Caco-2 (cell line): Measurements from ENCODE around the gene SP2. TPM values are rescaled to one million over a fixed set of nuclear protein-coding genes. Genes with fewer than 3 reads are reported as not detected.

ENCODE experiments used
- BruUV-seq: library from RNA; stranded (reverse); fragments of 400-500 nt; replicated peaks from 2 replicates; lab custom pipeline; 2021; lab: Mats Ljungman, UMichigan
- CTCF ChIA-PET: fragments of 300-600 bp; sonication (Branson Sonifier 250); formaldehyde crosslinking; loops from one replicate; lab custom pipeline; 2022; ENCODE audit warnings: antibody characterized with exemption; lab: Charles Lee
- POLR2A ChIA-PET: fragments of 300-600 bp; sonication (Branson Sonifier 250); formaldehyde crosslinking; loops from one replicate; lab custom pipeline; 2022; ENCODE audit warnings: antibody characterized with exemption; lab: Charles Lee
- DNase-seq, 2 experiments: peaks; one replicate each; pipeline versions ENCODE4 v3.0.0 to v3.0.0-alpha.2; 2020 to 2022
- H3K27me3 ChIP-seq: replicated peaks from 2 replicates; pipeline ENCODE4 v1.6.0; 2011; ENCODE audit warnings: low read length; ENCODE audit not compliant: control insufficient read depth, insufficient read depth
- H3K36me3 ChIP-seq: 2 replicates; pipeline ENCODE4 v1.5.1; 2011; ENCODE audit warnings: low read length; ENCODE audit not compliant: control insufficient read depth, insufficient read depth
- H3K4me1 ChIP-seq: fragments of 250-450 bp; sonication (Bioruptor Pico); 2 replicates; pipeline ENCODE4 v1.5.1; 2020; ENCODE audit warnings: mild to moderate bottlenecking
- H3K4me3 ChIP-seq: 2 replicates; pipeline ENCODE4 v1.5.1; 2011; ENCODE audit warnings: low read depth, mild to moderate bottlenecking, control low read depth, low read length
- H3K9me3 ChIP-seq: fragments of 250-450 bp; sonication (Bioruptor Pico); 2 replicates; pipeline ENCODE4 v1.5.1; 2020; ENCODE audit warnings: mild to moderate bottlenecking, moderate library complexity
- H3K27ac Mint-ChIP-seq: one replicate; pipeline ENCODE4 v1.8.0; 2022; ENCODE audit warnings: mixed read lengths; ENCODE audit not compliant: unreplicated experiment
- H3K27me3 Mint-ChIP-seq: one replicate; pipeline ENCODE4 v1.8.0; 2022; ENCODE audit warnings: mixed read lengths; ENCODE audit not compliant: insufficient read depth, unreplicated experiment
- H3K36me3 Mint-ChIP-seq: one replicate; pipeline ENCODE4 v1.8.0; 2022; ENCODE audit warnings: mild to moderate bottlenecking, mixed read lengths; ENCODE audit not compliant: insufficient read depth, unreplicated experiment
- H3K4me1 Mint-ChIP-seq: one replicate; pipeline ENCODE4 v1.8.0; 2022; ENCODE audit warnings: low read depth, mixed read lengths; ENCODE audit not compliant: unreplicated experiment
- H3K4me3 Mint-ChIP-seq: one replicate; pipeline ENCODE4 v1.8.0; 2022; ENCODE audit warnings: mild to moderate bottlenecking, moderate library complexity, mixed read lengths; ENCODE audit not compliant: unreplicated experiment
- H3K9me3 Mint-ChIP-seq: one replicate; pipeline ENCODE4 v1.8.0; 2022; ENCODE audit warnings: mixed read lengths; ENCODE audit not compliant: unreplicated experiment
- intact Hi-C: fragments of 100-400 bp; cut with micrococcal nuclease; formaldehyde crosslinking; loops from one replicate; pipeline ENCODE4 v1.10.0; 2022; ENCODE audit not compliant: unreplicated experiment
- total RNA-seq: library from RNA; stranded (reverse); gene quantifications from 2 replicates; pipeline ENCODE4 v1.2.3, GENCODE V29; 2022
- TF ChIP-seq, protein P1 (sequence below), 2 experiments: fragments of 200-600 bp in 1 of 2; IDR thresholded peaks; 1 replicate in 1 of 2; 2 replicates in 1 of 2; pipeline versions ENCODE4 v1.5.1 to v1.8.0; 2011 to 2022; ENCODE audit warnings: antibody characterized with exemption in 1 of 2, control low read depth in 1 of 2, inconsistent platforms in 1 of 2, low read depth in 1 of 2, low read length in 1 of 2, mild to moderate bottlenecking in 1 of 2, moderate library complexity in 1 of 2; ENCODE audit not compliant: insufficient read depth in 1 of 2, severe bottlenecking in 1 of 2, unreplicated experiment in 1 of 2

Gene SP2
- total RNA-seq, 1 experiment from 2014 or later: 25.2 TPM

DNA sequence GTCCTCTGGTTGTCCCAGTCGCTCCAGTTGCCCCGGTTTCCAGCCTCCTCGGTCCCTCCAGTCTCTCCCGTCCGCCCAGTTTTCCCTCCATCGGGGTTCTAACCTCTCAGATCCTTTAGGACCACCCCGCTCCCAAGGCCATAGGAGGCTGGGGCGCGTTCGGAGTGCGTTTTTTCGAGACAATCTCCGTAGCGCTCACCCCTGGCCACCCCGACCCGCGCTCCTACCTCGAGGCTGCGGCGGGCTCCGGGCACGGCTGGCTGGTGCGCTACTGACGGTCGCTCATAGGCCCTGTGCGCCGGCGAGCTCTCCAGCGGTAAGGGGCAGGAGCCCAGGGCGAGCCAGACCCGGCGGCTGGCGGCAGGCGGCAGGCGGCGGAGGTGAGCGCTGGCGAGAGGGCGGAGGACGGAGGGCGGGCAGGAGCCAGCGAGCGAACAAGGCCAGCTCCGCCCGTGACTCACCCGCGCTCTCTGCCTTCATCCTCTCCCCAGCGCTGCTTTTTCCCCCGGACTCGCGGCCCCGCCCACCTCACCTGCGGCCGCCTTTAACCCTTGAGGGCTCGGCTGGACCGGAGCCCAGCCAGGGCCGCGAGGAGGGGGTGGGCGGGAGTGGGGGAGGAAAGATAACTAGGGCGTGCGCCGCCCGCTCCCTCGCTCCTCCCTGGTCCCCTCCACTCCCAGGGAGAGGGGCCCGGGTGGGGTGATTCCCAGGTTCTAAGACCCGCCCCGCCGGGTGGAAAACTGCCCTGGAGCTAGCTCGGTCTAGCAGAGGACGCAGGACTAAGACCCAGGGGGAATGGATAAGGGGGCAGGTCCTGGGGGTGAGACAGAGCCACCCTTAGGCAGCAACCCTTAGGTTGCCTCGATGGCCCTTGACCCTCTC is 45.1 kb upstream of the SP2 start, which contains the start of gene SP6:
Gene SP6 (minus strand): TSS at position 472 of the 882 bp plus-strand sequence. CDS start 2,734 bp downstream, outside the sequence.
- Mint-ChIP-seq H3K9me3 (no peaks in the 10 kb centered on the region), H3K4me3 (peak within 1 kb of the TSS; percentile 90), H3K4me1 (peaks cover 23% of the 10 kb centered on the region), H3K36me3 (peaks cover 27% of the 10 kb centered on the region), H3K27me3 (peaks cover 12% of the 10 kb centered on the region), H3K27ac (peak within 1 kb of the TSS; percentile 77)
- BruUV-seq: TSS peak; percentile 55
- Histone ChIP-seq H3K27me3 (no peaks in the 10 kb centered on the region), H3K4me3 (peak within 1 kb of the TSS; percentile 56), H3K36me3 (no peaks in the 10 kb centered on the region), H3K4me1 (peaks cover 12% of the 10 kb centered on the region), H3K9me3 (no peaks in the 10 kb centered on the region)
- TF ChIP-seq, protein P1, sequence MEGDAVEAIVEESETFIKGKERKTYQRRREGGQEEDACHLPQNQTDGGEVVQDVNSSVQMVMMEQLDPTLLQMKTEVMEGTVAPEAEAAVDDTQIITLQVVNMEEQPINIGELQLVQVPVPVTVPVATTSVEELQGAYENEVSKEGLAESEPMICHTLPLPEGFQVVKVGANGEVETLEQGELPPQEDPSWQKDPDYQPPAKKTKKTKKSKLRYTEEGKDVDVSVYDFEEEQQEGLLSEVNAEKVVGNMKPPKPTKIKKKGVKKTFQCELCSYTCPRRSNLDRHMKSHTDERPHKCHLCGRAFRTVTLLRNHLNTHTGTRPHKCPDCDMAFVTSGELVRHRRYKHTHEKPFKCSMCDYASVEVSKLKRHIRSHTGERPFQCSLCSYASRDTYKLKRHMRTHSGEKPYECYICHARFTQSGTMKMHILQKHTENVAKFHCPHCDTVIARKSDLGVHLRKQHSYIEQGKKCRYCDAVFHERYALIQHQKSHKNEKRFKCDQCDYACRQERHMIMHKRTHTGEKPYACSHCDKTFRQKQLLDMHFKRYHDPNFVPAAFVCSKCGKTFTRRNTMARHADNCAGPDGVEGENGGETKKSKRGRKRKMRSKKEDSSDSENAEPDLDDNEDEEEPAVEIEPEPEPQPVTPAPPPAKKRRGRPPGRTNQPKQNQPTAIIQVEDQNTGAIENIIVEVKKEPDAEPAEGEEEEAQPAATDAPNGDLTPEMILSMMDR (IDR thresholded peaks at IDR 0.05; ENCODE audit: insufficient read depth in 1 of 2, low read depth in 1 of 2, low read length in 1 of 2, severe bottlenecking in 1 of 2, unreplicated experiment in 1 of 2): peak; percentile 31 to 57
- intact Hi-C loops: loop anchor here (1.0 kb wide), 3 partner anchors 8 to 33 kb away; no protein-coding TSS in a partner anchor
- peak; percentile 98 to 99 for DNase-seq
- ChIA-PET POLR2A (interaction anchor here (0.6 to 2.9 kb wide), 14 partner anchors 10 to 201 kb away, joined by 3 to 25 read pairs (median 6); partner anchors contain the start of genes CDK5RAP3, KPNB1, LRRC46 and MRPL10), CTCF (interaction anchor here (0.6 to 14.0 kb wide), 18 partner anchors 9 to 812 kb away, joined by 3 to 904 read pairs (median 5); partner anchors contain the start of genes CDK5RAP3, LRRC46, MRPL10 and PNPO)

DNA sequence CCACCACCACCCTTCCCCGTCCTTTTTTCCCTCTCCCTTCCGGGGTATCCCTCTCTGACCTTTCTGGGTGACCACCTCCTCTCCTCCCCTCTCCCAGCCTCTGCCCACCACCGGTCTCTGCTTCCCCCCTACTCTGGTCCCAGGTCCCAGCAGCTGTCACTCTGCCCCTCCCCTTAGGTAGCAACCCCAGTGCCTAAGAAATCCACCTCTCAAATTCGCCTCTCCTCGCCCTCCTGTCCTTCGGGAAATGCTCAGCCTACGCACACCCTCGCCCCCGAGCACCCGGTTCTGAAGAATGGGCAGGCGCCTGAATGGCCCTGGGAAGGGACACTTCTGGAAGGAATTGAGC is 44.3 kb upstream of the SP2 start:
- POLR2A ChIA-PET: interaction anchor here (0.7 to 2.9 kb wide), 7 partner anchors 11 to 90 kb away, joined by 4 to 25 read pairs (median 11); partner anchors contain the start of genes LRRC46, MRPL10, PNPO and SCRN2
- Mint-ChIP-seq H3K4me1 (peaks cover 23% of the 10 kb centered on the region), H3K9me3 (no peaks in the 10 kb centered on the region), H3K27ac (no peak overlapping the region), H3K27me3 (peaks cover 12% of the 10 kb centered on the region), H3K4me3 (peak overlapping the region; percentile 90), H3K36me3 (peaks cover 21% of the 10 kb centered on the region)
- BruUV-seq: no TSS peak
- Histone ChIP-seq H3K4me3 (no peak overlapping the region), H3K4me1 (peaks cover 12% of the 10 kb centered on the region), H3K36me3 (no peaks in the 10 kb centered on the region), H3K27me3 (no peaks in the 10 kb centered on the region), H3K9me3 (no peaks in the 10 kb centered on the region)
- intact Hi-C loops: loop anchor here (1.0 kb wide), 3 partner anchors 8 to 33 kb away; no protein-coding TSS in a partner anchor
- DNase-seq: no peak
- TF ChIP-seq, protein P1 (IDR thresholded peaks at IDR 0.05; ENCODE audit: insufficient read depth in 1 of 2, low read depth in 1 of 2, low read length in 1 of 2, severe bottlenecking in 1 of 2, unreplicated experiment in 1 of 2): no peak
- CTCF ChIA-PET: interaction anchor here (0.6 to 14.0 kb wide), 11 partner anchors 10 to 197 kb away, joined by 3 to 904 read pairs (median 4); partner anchors contain the start of genes SCRN2 and SP2
